MM.1S (cell line): ENCODE data around the gene DNAJC17.

Experiments used
- DNase-seq: peaks from one replicate; pipeline ENCODE4 v3.0.0-alpha.2; 2015
- H2AFZ ChIP-seq: fragments of 300-600 bp; sonication (generic); 2 replicates; pipeline ENCODE4 v1.6.0; 2016; ENCODE audit warnings: antibody characterized with exemption, low read length
- H3F3A ChIP-seq: fragments of 300-600 bp; sonication (generic); 2 replicates; pipeline ENCODE4 v1.6.1; 2016; ENCODE audit warnings: mild to moderate bottlenecking, antibody characterized with exemption, low read length, moderate library complexity, mixed read lengths; ENCODE audit not compliant: insufficient read depth
- H3K27ac ChIP-seq: fragments of 300-600 bp; sonication (generic); 2 replicates; pipeline ENCODE4 v1.5.1; 2016; ENCODE audit warnings: mild to moderate bottlenecking, low read length
- H3K27me3 ChIP-seq: fragments of 300-600 bp; sonication (generic); replicated peaks from 2 replicates; pipeline ENCODE4 v1.6.0; 2016; ENCODE audit warnings: low read length; ENCODE audit not compliant: insufficient read depth
- H3K36me3 ChIP-seq: fragments of 300-600 bp; sonication (generic); replicated peaks from 2 replicates; pipeline ENCODE4 v1.6.1; 2016; ENCODE audit warnings: mild to moderate bottlenecking, low read length, mixed read lengths; ENCODE audit not compliant: insufficient read depth
- H3K4me1 ChIP-seq: fragments of 300-600 bp; sonication (generic); 2 replicates; pipeline ENCODE4 v1.6.1; 2016; ENCODE audit warnings: low read length, mixed read lengths
- H3K4me2 ChIP-seq: fragments of 300-600 bp; sonication (generic); 2 replicates; pipeline ENCODE4 v1.6.0; 2016; ENCODE audit warnings: low read depth, low read length
- H3K4me3 ChIP-seq: fragments of 300-600 bp; sonication (generic); 2 replicates; pipeline ENCODE4 v1.5.1; 2016; ENCODE audit warnings: low read length, mixed read lengths
- H3K79me2 ChIP-seq: fragments of 300-600 bp; sonication (generic); 2 replicates; pipeline ENCODE4 v1.6.1; 2016; ENCODE audit warnings: mixed run types, low read length, mixed read lengths
- H3K9ac ChIP-seq: fragments of 300-600 bp; sonication (generic); 2 replicates; pipeline ENCODE4 v1.6.1; 2016; ENCODE audit warnings: low read length, mixed read lengths
- H3K9me2 ChIP-seq: fragments of 300-600 bp; sonication (generic); replicated peaks from 2 replicates; pipeline ENCODE4 v1.6.1; 2016; ENCODE audit warnings: mild to moderate bottlenecking, low read length, mixed read lengths; ENCODE audit not compliant: insufficient read depth
- H3K9me3 ChIP-seq: fragments of 300-600 bp; sonication (generic); replicated peaks from 2 replicates; pipeline ENCODE4 v1.6.1; 2016; ENCODE audit warnings: mild to moderate bottlenecking, low read length, mixed read lengths; ENCODE audit not compliant: insufficient read depth
- H4K20me1 ChIP-seq: fragments of 300-600 bp; sonication (generic); 2 replicates; pipeline ENCODE4 v1.6.1; 2016; ENCODE audit warnings: mild to moderate bottlenecking, low read length, moderate library complexity, mixed read lengths; ENCODE audit not compliant: insufficient read depth
- CTCF ChIP-seq: fragments of 300-600 bp; sonication (generic); IDR thresholded peaks from 2 replicates; pipeline ENCODE4 v1.5.1; 2016; ENCODE audit warnings: antibody characterized with exemption, low read length, mixed read lengths
- EZH2 ChIP-seq: fragments of 300-600 bp; sonication (generic); optimal IDR thresholded peaks from 2 replicates; pipeline ENCODE3; 2017; ENCODE audit warnings: low read depth, mild to moderate bottlenecking, antibody characterized with exemption, low read length, mixed read lengths
- EZH2phosphoT487 ChIP-seq: fragments of 300-600 bp; sonication (generic); IDR thresholded peaks from 2 replicates; pipeline ENCODE4 v1.6.1; 2018; ENCODE audit warnings: antibody characterized with exemption, low read length

Gene DNAJC17

GRCh38 chr15:40821195-40821594, 13.9 kb upstream of the DNAJC17 start:
- no peaks in the 10 kb centered on the region for H3K36me3 ChIP-seq
- H3K79me2 ChIP-seq, result no peaks in the 10 kb centered on the region
- no peaks in the 10 kb centered on the region for H3K9me2 ChIP-seq
- H3K9me3 ChIP-seq, result no peaks in the 10 kb centered on the region
- H3K4me2 ChIP-seq, result no peak overlapping the region
- no peaks in the 10 kb centered on the region for H3F3A ChIP-seq
- H2AFZ ChIP-seq, result no peak overlapping the region
- H3K27me3 ChIP-seq, result no peaks in the 10 kb centered on the region
- no peaks in the 10 kb centered on the region for H4K20me1 ChIP-seq
- no peak for DNase-seq
- no peak overlapping the region for H3K4me3 ChIP-seq
- TF ChIP-seq CTCF (no peak), EZH2 (no peak), EZH2phosphoT487 (no peak)
- H3K27ac ChIP-seq, result no peak overlapping the region
- H3K4me1 ChIP-seq, result no peaks in the 10 kb centered on the region
- no peak overlapping the region for H3K9ac ChIP-seq

- TF ChIP-seq CTCF, result no peak
- TF ChIP-seq EZH2phosphoT487, result no peak
- no peak for TF ChIP-seq EZH2
- Histone ChIP-seq H3K9me3 (no peaks in the 10 kb centered on the region), H3K27ac (no peak overlapping the region), H3K4me3 (no peak overlapping the region), H2AFZ (no peak overlapping the region), H3K4me1 (no peaks in the 10 kb centered on the region), H3K9me2 (no peaks in the 10 kb centered on the region), H3K4me2 (no peak overlapping the region), H3K9ac (no peak overlapping the region), H3K79me2 (no peaks in the 10 kb centered on the region), H3F3A (no peaks in the 10 kb centered on the region), H4K20me1 (no peaks in the 10 kb centered on the region), H3K27me3 (no peaks in the 10 kb centered on the region), H3K36me3 (no peaks in the 10 kb centered on the region)
- no peak for DNase-seq
These were observed 11.8 kb upstream of the DNAJC17 start for GRCh38 chr15:40819048-40819447.

GRCh38 chr15:40815042-40815698, 7.9 kb upstream of the DNAJC17 start:
- no peaks in the 10 kb centered on the region for H3K9me2 ChIP-seq
- no peak overlapping the region for H2AFZ ChIP-seq
- H3K27ac ChIP-seq, result no peak overlapping the region
- H3K36me3 ChIP-seq, result no peaks in the 10 kb centered on the region
- H3K27me3 ChIP-seq, result no peaks in the 10 kb centered on the region
- H3K4me1 ChIP-seq, result no peaks in the 10 kb centered on the region
- TF ChIP-seq EZH2, result no peak
- TF ChIP-seq CTCF, result no peak
- no peaks in the 10 kb centered on the region for H3K9me3 ChIP-seq
- H4K20me1 ChIP-seq, result no peaks in the 10 kb centered on the region
- H3K4me3 ChIP-seq, result no peak overlapping the region
- H3F3A ChIP-seq, result no peaks in the 10 kb centered on the region
- no peak for DNase-seq
- no peaks in the 10 kb centered on the region for H3K79me2 ChIP-seq
- H3K4me2 ChIP-seq, result no peak overlapping the region
- no peak overlapping the region for H3K9ac ChIP-seq
